NCI-H1417 treated with DMSO at 0.1 percent for 48 hours (cell line): Measurements from ENCODE around the gene MAGI1.

Experiments used
- DNase-seq: peaks from one replicate; lab custom pipeline; 2025; lab: John Stamatoyannopoulos, UW

The MAGI1 gene

GRCh38 chr3:65478551-65479500, 559.9 kb downstream of the MAGI1 start:
- no peak for DNase-seq

GRCh38 chr3:65473736-65474135, 565.0 kb downstream of the MAGI1 start:
- no peak for DNase-seq

GRCh38 chr3:65472501-65472900, 566.2 kb downstream of the MAGI1 start:
- DNase-seq: no peak

- no peak for DNase-seq
Observed at GRCh38 chr3:65466300-65466988, 572.3 kb downstream of the MAGI1 start.

GRCh38 chr3:65449841-65450428, 588.8 kb downstream of the MAGI1 start:
- DNase-seq: no peak

GRCh38 chr3:65448120-65448519, 590.6 kb downstream of the MAGI1 start:
- DNase-seq: no peak

GRCh38 chr3:65445573-65446169, 593.0 kb downstream of the MAGI1 start:
- no peak for DNase-seq

- no peak for DNase-seq
Observed at GRCh38 chr3:65444447-65444815, 594.3 kb downstream of the MAGI1 start.

- DNase-seq: no peak
Observed at GRCh38 chr3:65443739-65444446, 594.8 kb downstream of the MAGI1 start.

- DNase-seq: no peak
Observed at GRCh38 chr3:65439641-65440284, 599.0 kb downstream of the MAGI1 start.

GRCh38 chr3:65438612-65439011, 600.1 kb downstream of the MAGI1 start:
- DNase-seq: no peak

- no peak for DNase-seq
Observed at GRCh38 chr3:65438096-65438495, 600.6 kb downstream of the MAGI1 start.

GRCh38 chr3:65436580-65436979, 602.1 kb downstream of the MAGI1 start:
- no peak for DNase-seq

GRCh38 chr3:65433480-65433879, 605.2 kb downstream of the MAGI1 start:
- DNase-seq: no peak

- no peak for DNase-seq
Observed at GRCh38 chr3:65432388-65433003, 606.2 kb downstream of the MAGI1 start.

- DNase-seq: no peak
Observed at GRCh38 chr3:65425880-65426279, 612.8 kb downstream of the MAGI1 start.

GRCh38 chr3:65422154-65422553, 616.6 kb downstream of the MAGI1 start:
- no peak for DNase-seq

- DNase-seq: no peak
Observed at GRCh38 chr3:65419233-65419632, 619.5 kb downstream of the MAGI1 start.

- no peak for DNase-seq
Observed at GRCh38 chr3:65413891-65414290, 624.8 kb downstream of the MAGI1 start.

GRCh38 chr3:65412588-65412987, 626.1 kb downstream of the MAGI1 start:
- DNase-seq: no peak

GRCh38 chr3:65411367-65411766, 627.4 kb downstream of the MAGI1 start:
- DNase-seq: no peak
